ENCODE results near the gene AASDH. TPM values are rescaled to one million over a fixed set of nuclear protein-coding genes. Genes with fewer than 3 reads are reported as not detected.

AASDH gene
- total RNA-seq (2014; rRNA removed; shearing (Covaris generic)) = 3.8 and 5.9 TPM in 2 replicates

GRCh38 chr4:56387023-56388001, at the start of gene AASDH:
Gene AASDH (minus strand): TSS chr4:56387491. CDS start chr4:56384299, 3,192 bp downstream.
- peak; percentile 88 for DNase-seq (ENCODE audit: low read depth)

GRCh38 chr4:56435140-56435926, 48.0 kb upstream of the AASDH start, which contains the start of gene PPAT:
Gene PPAT (minus strand): TSS chr4:56435615. CDS start chr4:56435477, 138 bp downstream.
- peak; percentile 97 for DNase-seq (ENCODE audit: low read depth)

GRCh38 chr4:56434599-56435139, 47.4 kb upstream of the AASDH start:
- peak; percentile 45 for DNase-seq (ENCODE audit: low read depth)

GRCh38 chr4:56433280-56433679, 46.0 kb upstream of the AASDH start:
- no peak for DNase-seq (ENCODE audit: low read depth)

- no peak for DNase-seq (ENCODE audit: low read depth)
These were observed 42.9 kb upstream of the AASDH start for GRCh38 chr4:56430203-56430602.

GRCh38 chr4:56427179-56427578, 39.9 kb upstream of the AASDH start:
- no peak for DNase-seq (ENCODE audit: low read depth)

- DNase-seq (ENCODE audit: low read depth) = no peak
These were observed 39.0 kb upstream of the AASDH start for GRCh38 chr4:56426273-56426672.

- DNase-seq (ENCODE audit: low read depth) = no peak
These were observed 38.2 kb upstream of the AASDH start for GRCh38 chr4:56425518-56425917.

GRCh38 chr4:56424697-56425514, 37.6 kb upstream of the AASDH start:
- no peak for DNase-seq (ENCODE audit: low read depth)

GRCh38 chr4:56424176-56424575, 36.9 kb upstream of the AASDH start:
- DNase-seq (ENCODE audit: low read depth) = no peak

GRCh38 chr4:56417396-56417795, 30.1 kb upstream of the AASDH start:
- no peak for DNase-seq (ENCODE audit: low read depth)

- no peak for DNase-seq (ENCODE audit: low read depth)
These were observed 29.1 kb upstream of the AASDH start for GRCh38 chr4:56416349-56416748.

- DNase-seq (ENCODE audit: low read depth) = peak; percentile 15
These were observed 26.9 kb upstream of the AASDH start for GRCh38 chr4:56414135-56414670.

- peak; percentile 76 for DNase-seq (ENCODE audit: low read depth)
These were observed 23.2 kb upstream of the AASDH start for GRCh38 chr4:56410247-56411062.

- no peak for DNase-seq (ENCODE audit: low read depth)
These were observed 22.3 kb upstream of the AASDH start for GRCh38 chr4:56409511-56410090.

- DNase-seq (ENCODE audit: low read depth) = no peak
These were observed 21.7 kb upstream of the AASDH start for GRCh38 chr4:56408978-56409377.

GRCh38 chr4:56406151-56406550, 18.9 kb upstream of the AASDH start:
- no peak for DNase-seq (ENCODE audit: low read depth)

GRCh38 chr4:56405016-56405415, 17.7 kb upstream of the AASDH start:
- DNase-seq (ENCODE audit: low read depth) = no peak

GRCh38 chr4:56400560-56400959, 13.3 kb upstream of the AASDH start:
- no peak for DNase-seq (ENCODE audit: low read depth)

- no peak for DNase-seq (ENCODE audit: low read depth)
These were observed 4.0 kb upstream of the AASDH start for GRCh38 chr4:56391270-56391669.
